Right atrium auricular region (tissue), 2 donors: ENCODE measurements around the gene FSCN2. TPM values are rescaled to one million over a fixed set of nuclear protein-coding genes. Genes with fewer than 3 reads are reported as not detected.
"Not testable (repeated sequence)": the region's sequence is repeated elsewhere in the genome, so short reads cannot be mapped to it uniquely, and the experiment has no call there.

Experiments
- DNase-seq: peaks from one replicate; pipeline ENCODE4 v3.0.0-alpha.2; 2019; ENCODE audit warnings: low spot score
- H3K27ac ChIP-seq, 2 donors: fragments of 200-600 bp; sonication (generic); 1 replicate in 1 of 2; 2 replicates in 1 of 2; pipeline ENCODE4 v1.5.1; 2016 to 2019
- H3K27me3 ChIP-seq, 2 donors: fragments of 200-600 bp; sonication (generic); one replicate each; pipeline versions ENCODE4 v1.5.1 to v1.6.0; 2017 to 2019
- H3K36me3 ChIP-seq: fragments of 200-600 bp; sonication (generic); one replicate; pipeline ENCODE4 v1.5.1; 2016
- H3K4me1 ChIP-seq, 2 donors: fragments of 200-600 bp; sonication (generic); one replicate each; pipeline versions ENCODE4 v1.5.1 to v1.6.0; 2017 to 2019
- H3K4me3 ChIP-seq, 2 donors: fragments of 200-600 bp; sonication (generic); 1 replicate in 1 of 2; 2 replicates in 1 of 2; pipeline ENCODE4 v1.5.1; 2017 to 2019; ENCODE audit warnings: mild to moderate bottlenecking in 1 of 2, moderate library complexity in 1 of 2
- H3K9me3 ChIP-seq, 2 donors: fragments of 200-600 bp; sonication (generic); one replicate each; pipeline ENCODE4 v1.5.1; 2019
- total RNA-seq, 2 donors: library from RNA; depleted of rRNA; stranded (reverse); fragments of >200 nt; gene quantifications; one replicate each; pipeline ENCODE4 v1.1.0, GENCODE V29; 2016
- TF ChIP-seq, protein P1 (sequence below), 2 donors: fragments of 200-600 bp; sonication (generic); IDR thresholded peaks; one replicate each; pipeline ENCODE4 v1.5.1; 2019; ENCODE audit warnings: antibody characterized with exemption in 2 of 2

Gene FSCN2
- total RNA-seq, 2 donors from 2014 or later, result 0.63 to 0.74 TPM

DNA sequence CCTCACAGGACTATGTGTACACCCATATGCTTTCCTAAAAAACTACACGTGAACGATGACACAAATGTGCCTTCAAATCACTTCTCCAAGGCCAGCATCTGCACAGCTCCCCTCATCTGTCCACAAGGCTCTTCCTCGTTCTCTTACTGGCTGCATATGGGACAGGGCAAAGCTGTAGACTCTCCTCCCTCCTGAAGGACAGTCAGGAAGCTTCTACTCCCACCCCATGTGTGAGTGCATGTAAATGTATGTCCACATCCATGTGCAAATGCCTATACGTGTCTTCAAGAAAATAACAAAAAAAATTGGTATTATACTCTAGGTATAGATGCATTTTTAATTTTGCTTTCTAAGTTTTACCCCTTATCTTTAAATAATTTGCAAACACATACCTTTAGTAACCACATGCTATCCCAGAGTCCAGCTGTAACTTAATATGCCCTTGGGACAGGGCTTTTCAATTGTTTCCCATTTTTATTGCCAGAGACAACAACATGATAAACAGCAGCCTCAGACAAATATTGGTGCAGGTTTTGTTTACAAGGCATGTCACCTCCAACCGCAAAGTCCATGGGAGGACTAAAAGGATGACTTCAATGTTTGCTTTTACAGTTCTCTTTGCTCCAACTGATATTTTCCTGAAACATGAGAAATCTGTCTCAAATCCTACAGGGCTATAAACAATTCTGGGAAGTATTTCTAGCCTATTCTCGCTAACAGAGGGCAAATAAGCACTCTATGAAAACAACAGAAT, 55.6 kb downstream of the FSCN2 start:
- TF ChIP-seq, protein P1, sequence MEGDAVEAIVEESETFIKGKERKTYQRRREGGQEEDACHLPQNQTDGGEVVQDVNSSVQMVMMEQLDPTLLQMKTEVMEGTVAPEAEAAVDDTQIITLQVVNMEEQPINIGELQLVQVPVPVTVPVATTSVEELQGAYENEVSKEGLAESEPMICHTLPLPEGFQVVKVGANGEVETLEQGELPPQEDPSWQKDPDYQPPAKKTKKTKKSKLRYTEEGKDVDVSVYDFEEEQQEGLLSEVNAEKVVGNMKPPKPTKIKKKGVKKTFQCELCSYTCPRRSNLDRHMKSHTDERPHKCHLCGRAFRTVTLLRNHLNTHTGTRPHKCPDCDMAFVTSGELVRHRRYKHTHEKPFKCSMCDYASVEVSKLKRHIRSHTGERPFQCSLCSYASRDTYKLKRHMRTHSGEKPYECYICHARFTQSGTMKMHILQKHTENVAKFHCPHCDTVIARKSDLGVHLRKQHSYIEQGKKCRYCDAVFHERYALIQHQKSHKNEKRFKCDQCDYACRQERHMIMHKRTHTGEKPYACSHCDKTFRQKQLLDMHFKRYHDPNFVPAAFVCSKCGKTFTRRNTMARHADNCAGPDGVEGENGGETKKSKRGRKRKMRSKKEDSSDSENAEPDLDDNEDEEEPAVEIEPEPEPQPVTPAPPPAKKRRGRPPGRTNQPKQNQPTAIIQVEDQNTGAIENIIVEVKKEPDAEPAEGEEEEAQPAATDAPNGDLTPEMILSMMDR (IDR thresholded peaks at IDR 0.05), result no peak
- DNase-seq, result no peak
- H3K36me3 ChIP-seq, result peaks cover 58% of the 10 kb centered on the region
- H3K4me1 ChIP-seq, result peaks cover 0 to 15% of the 10 kb centered on the region in 2 donors
- H3K27ac ChIP-seq, result no peak overlapping the region
- H3K4me3 ChIP-seq, result no peak overlapping the region
- no peaks in the 10 kb centered on the region for H3K9me3 ChIP-seq
- no peaks in the 10 kb centered on the region for H3K27me3 ChIP-seq

DNA sequence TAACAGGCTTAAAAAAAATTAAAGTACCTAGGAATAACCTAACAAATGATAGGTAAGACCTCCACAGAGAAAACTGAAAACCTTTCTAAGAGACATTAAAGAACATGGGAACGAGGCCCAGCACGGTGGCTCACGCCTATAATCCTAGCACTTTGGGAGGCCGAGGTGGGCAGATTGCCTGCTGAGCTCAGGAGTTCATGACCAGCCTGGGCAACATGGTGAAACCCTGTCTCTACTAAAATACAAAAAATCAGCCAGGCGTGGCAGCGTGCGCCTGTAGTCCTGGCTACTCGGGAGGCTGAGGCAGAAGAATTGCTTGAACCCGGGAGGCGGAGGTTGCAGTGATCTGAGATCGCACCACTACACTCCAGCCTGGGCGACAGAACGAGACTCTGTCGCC, 56.6 kb downstream of the FSCN2 start:
- H3K4me3 ChIP-seq, DNase-seq, H3K27me3 ChIP-seq, H3K9me3 ChIP-seq, H3K27ac ChIP-seq: not testable (repeated sequence)
- H3K36me3 ChIP-seq, result peaks cover 64% of the 10 kb centered on the region
- peaks cover 0 to 11% of the 10 kb centered on the region in 2 donors for H3K4me1 ChIP-seq

DNA sequence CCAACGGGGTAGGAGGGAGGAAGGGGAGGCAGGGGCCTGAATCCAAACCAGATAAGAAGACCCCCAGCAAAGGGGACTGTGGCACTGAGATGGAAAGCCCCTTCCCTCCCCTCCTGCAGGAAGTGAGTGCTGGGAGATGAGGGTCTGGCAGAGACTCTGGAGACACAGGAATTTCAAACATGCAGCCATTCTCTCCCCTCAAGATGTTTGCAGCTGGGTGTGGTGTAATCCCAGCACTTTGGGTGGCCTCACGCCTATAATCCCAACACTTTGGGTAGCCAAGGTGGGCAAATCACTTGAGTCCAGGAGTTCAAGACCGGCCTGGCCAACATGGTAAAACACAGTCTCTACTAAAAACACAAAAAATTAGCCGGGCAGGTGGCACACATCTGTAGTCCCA, 57.9 kb downstream of the FSCN2 start:
- H3K4me3 ChIP-seq, result no peak overlapping the region
- DNase-seq, result no peak
- TF ChIP-seq, protein P1 (IDR thresholded peaks at IDR 0.05), result no peak

More for the DNA sequence above, 57.9 kb downstream of the FSCN2 start:
- Histone ChIP-seq H3K27ac (no peak overlapping the region), H3K27me3 (no peaks in the 10 kb centered on the region), H3K4me1 (no peaks in the 10 kb centered on the region), H3K36me3 (peaks cover 78% of the 10 kb centered on the region), H3K9me3 (no peaks in the 10 kb centered on the region)

Other genes with a start within 250 kb of the FSCN2 start
- 10 to 100 TPM; 46.2 to 63.4 TPM for gene SLC38A10, start 233.1 kb upstream of the FSCN2 start, total RNA-seq
- gene BAHCC1, start 132.9 kb upstream of the FSCN2 start, total RNA-seq, result 10 to 100 TPM in 1 of 2 donors, 1 to 10 TPM in 1; 5.8 to 12.7 TPM
- 1,000 to 10,000 TPM; 1,076 to 1,610 TPM for gene ACTG1, start 15.6 kb upstream of the FSCN2 start, total RNA-seq
- gene FAAP100, start 24.0 kb downstream of the FSCN2 start, total RNA-seq, result 10 to 100 TPM; 12.8 to 13.7 TPM
- 10 to 100 TPM; 69.3 to 70.4 TPM for gene NPLOC4, start 108.7 kb downstream of the FSCN2 start, total RNA-seq
- not detected for gene TSPAN10, start 108.8 kb downstream of the FSCN2 start, total RNA-seq
- gene PDE6G, start 128.2 kb downstream of the FSCN2 start, total RNA-seq, result not detected
- 10 to 100 TPM; 19.3 to 19.6 TPM for gene OXLD1, start 138.2 kb downstream of the FSCN2 start, total RNA-seq
- 1 to 10 TPM; 3.8 to 5.1 TPM for gene CCDC137, start 138.4 kb downstream of the FSCN2 start, total RNA-seq
- 10 to 100 TPM; 20.3 to 22.2 TPM for gene ARL16, start 155.4 kb downstream of the FSCN2 start, total RNA-seq
- 10 to 100 TPM; 33.7 to 59.5 TPM for gene HGS, start 155.6 kb downstream of the FSCN2 start, total RNA-seq
- gene MRPL12, start 175.0 kb downstream of the FSCN2 start, total RNA-seq, result 100 to 1,000 TPM in 1 of 2 donors, 10 to 100 TPM in 1; 87.9 to 127 TPM
- 10 to 100 TPM in 1 of 2 donors, 1 to 10 TPM in 1; 6.6 to 18.2 TPM for gene SLC25A10, start 183.9 kb downstream of the FSCN2 start, total RNA-seq